Measurements from ENCODE around the gene DDO. TPM values are rescaled to one million over a fixed set of nuclear protein-coding genes. Genes with fewer than 3 reads are reported as not detected.

The DDO gene
- total and polyA plus RNA-seq, 12 donors: 7.6 to 30.0 (median 25.5) TPM

DNA sequence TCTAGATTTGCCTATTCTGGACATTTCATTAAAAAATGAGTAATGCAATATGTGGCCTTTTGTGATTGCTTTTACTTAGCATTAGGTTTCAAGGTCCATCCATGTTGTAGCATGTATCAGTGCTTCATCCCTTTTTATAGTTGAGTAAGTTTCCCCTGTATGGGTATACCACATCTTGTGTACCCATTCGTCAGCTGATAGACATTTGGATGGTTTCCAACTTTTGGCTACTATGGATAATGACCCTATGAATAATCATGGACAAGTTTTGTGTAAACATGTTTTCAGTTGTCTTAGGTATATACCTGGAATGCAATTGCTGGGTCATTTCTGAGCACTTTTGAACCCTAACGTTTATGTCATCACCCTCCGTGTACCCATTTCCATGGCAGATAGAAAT, 72.6 kb downstream of the DDO start:
- 91 to 95% methylated on average over 3 of the region's 3 CpGs for WGBS, 2 donors
- intact Hi-C loops (cut with DNase I): no loop called here

More for the DNA sequence above, 72.6 kb downstream of the DDO start:
- Histone ChIP-seq H3K4me1 (peaks cover 0 to 16% (median 0%) of the 10 kb centered on the region in 9 donors), H3K9me3 (no peaks in the 10 kb centered on the region), H3K4me3 (no peak overlapping the region), H3K36me3 (no peaks in the 10 kb centered on the region), H3K27me3 (no peaks in the 10 kb centered on the region), H3K27ac (no peak overlapping the region)
- no peak for ATAC-seq
- DNase-seq: no peak
- no peak for TF ChIP-seq CTCF (IDR thresholded peaks at IDR 0.05)

Other genes starting within 250 kb of the DDO start
- 1 to 10 TPM in 4 of 10 donors, under 1 TPM in 6; 0.43 to 3.1 (median 0.79) TPM for gene WASF1, start 235.9 kb downstream of the DDO start, total RNA-seq
- gene WASF1, start 235.9 kb downstream of the DDO start, polyA plus RNA-seq: 1 to 10 TPM; 1.2 to 1.6 TPM
- 10 to 100 TPM; 13.6 to 20.5 (median 16.2) TPM for gene CDC40, start 235.1 kb downstream of the DDO start, total RNA-seq
- 1 to 10 TPM; 5.7 to 6.7 TPM for gene CDC40, start 235.1 kb downstream of the DDO start, polyA plus RNA-seq
- gene METTL24, start 57.2 kb downstream of the DDO start, total RNA-seq: 1 to 10 TPM in 9 of 10 donors, under 1 TPM in 1; 0.89 to 2.4 (median 1.6) TPM
- under 1 TPM in 1 of 2 donors, not detected in 1; 0.07 TPM for gene METTL24, start 57.2 kb downstream of the DDO start, polyA plus RNA-seq
- 1 to 10 TPM in 1 of 10 donors, under 1 TPM in 1, not detected in 8; 0.53 to 1.9 TPM for gene SLC22A16, start 61.0 kb upstream of the DDO start, total RNA-seq
- under 1 TPM in 1 of 2 donors, not detected in 1; 0.09 TPM for gene SLC22A16, start 61.0 kb upstream of the DDO start, polyA plus RNA-seq